Stimulated activated CD4-positive, alpha-beta T cell treated with anti-CD3 and anti-CD28 coated beads, Interleukin-4, amount 100 ng/mL, for 1 hour (primary cell): ENCODE data around the gene SLC35G3.
"Not testable (repeated sequence)": the region's sequence is repeated elsewhere in the genome, so short reads cannot be mapped to it uniquely, and the experiment has no call there.

Experiments used
- DNase-seq: peaks from one replicate; pipeline ENCODE4 v3.0.0-alpha.2; 2020

The SLC35G3 gene

GRCh38 chr17:35162755-35163154 is 31.4 kb downstream of the SLC35G3 start:
- DNase-seq = no peak

DNA sequence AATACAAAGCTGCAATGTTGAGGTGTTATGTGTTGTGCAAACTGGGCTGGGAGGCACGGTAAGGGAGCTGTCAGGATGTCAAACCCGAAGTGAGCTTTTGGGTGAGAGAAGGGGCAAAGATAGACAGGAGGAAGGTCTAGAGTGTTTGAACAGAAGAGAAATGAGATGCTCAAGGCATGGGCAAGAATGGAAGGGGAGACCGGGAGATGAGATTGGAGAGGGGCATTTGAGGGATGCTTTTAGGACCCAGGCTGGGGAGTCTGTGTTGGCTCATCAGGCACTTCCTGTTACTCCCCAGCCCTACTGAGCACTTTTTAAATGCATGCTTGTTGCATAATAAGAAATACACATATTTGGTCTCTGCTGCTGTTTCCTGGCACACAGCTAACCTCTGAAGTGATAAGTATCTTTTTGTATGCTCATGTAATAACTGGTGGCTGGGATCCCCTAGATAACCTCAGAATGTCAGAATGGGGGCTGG is 32.9 kb downstream of the SLC35G3 start:
- no peak for DNase-seq

DNA sequence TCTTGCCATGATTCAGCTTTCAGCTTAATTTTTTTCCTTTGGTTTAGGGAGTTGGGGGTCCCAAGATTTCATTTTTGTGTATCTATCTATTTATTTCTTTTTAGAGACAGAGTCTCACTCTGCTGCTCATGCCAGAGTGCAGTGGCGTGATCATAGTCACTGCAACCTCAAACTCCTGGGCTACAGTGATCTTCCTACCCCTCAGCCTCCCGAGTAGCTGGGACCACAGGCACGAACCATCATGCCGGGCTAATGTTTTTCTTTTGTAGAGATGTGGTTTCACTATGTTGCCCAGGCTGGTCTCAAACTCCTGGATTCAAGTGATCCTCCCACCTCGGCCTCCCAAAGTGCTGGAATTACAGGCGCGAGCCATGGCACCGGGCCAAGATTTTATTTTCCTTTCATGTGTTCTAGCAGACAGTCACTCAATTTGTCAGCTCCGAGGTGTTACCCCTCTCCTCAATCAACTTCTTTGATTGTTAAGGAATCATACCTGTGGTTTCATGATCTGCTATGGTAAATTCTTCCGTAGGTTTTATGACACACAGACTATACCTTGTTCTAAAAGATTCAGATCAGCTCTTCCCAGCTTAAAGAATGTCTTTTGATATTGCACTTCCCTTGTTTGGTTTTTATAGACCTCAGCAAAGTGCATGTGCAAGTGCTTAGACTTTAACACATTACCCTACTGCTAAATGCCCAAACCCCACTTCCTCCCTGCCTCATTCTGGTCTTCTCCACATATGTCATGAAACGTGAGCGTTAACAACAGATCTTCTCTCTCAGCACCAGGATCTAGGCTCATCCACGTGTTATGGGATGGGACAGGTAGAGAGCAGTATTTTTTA is 33.6 kb downstream of the SLC35G3 start:
- peak; percentile 26 for DNase-seq

DNA sequence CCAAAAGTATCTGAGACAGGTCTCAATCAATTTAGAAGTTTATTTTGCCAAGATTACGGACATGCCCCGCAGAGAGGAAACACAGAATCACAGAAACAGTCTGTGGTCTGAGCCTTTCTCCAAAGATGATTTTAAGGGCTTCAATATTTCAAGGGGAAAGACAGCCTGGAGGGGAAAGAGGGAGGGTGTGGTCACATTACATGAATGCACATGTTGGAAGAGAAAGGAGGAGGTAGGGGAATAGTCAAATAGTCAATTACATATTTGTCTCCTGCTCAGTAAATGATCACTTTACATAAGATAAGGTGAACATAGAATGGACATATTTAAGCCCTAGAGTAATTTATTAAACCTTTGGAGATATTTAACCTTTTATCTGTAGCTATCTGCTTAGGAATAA is 34.3 kb downstream of the SLC35G3 start:
- no peak for DNase-seq

- no peak for DNase-seq
Observed at GRCh38 chr17:35155246-35155645, 38.9 kb downstream of the SLC35G3 start.

DNA sequence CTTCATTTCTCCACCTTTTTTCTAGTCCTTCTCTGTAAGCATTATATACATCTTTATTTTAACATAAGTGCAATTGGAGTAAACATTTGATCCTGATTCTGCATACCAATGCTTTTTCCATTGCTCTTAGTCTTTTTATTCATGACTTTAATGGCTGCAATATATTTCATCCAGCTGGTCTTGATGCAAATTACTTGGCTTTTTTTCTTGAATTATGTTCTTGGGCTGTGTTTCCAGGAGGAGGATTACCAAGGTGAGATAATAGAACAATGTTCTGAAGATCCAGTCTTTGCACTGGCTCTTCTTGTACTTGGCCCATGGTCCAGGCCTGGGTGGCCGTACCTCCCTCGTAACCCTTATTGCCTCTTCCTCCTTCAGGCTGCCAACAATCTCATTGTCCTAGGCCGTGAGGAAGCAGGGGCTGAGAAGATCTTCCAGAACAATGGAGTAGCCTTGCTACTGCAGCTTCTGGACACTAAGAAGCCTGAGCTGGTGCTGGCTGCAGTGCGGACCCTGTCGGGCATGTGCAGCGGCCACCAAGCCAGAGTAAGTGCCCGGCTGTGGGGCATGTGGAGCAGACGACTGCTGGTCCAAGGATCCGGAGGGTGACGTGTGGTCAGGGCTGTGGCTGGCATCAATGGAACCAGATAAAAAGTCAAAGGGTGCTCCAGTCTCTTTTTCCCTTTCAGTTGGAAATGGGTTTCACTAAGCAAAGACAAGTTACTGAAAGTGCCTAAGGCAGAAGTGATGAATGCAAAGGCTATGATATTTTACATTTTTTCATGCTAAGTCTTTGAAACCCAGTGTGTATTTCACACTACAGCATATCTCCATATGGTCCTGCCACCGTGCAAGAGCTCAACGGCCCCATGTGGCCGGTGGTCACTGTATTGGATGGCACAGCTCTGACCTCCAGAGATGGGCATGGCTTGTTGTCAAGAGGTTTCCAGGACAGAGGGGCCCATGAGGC is 39.7 kb downstream of the SLC35G3 start:
- DNase-seq = no peak

DNA sequence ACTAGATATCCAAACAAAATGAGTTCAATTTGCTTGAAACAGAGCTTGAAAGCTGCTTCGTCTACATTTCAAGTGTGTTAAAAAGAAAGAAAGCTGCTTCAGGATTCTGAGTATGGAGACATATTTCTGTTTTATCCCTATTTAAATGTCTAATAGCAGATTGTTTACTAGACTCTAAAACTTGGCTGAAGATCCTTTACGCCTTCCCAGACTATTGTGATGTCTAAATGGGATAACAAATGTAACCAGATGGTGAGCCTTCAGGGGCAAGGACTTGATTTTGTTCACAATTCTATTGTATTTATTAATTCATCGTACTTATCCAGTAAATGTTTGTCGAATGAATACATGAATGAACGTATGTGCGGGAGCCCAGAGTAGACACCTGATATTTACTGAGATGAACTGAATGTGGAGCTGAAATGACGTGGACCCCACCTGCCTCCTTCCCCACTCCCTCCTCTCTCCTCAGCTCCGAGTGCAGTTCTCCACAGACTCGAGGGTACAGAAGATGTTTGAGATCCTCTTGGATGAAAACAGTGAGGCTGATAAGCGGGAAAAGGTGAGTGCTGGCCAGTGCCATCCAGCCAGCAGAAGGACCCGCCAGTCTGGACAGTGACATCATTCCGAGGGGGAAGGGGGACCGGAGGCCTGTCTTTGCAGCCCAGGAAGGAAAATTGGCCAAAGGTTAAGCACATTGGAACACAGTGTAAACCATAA is 41.6 kb downstream of the SLC35G3 start:
- no peak for DNase-seq

DNA sequence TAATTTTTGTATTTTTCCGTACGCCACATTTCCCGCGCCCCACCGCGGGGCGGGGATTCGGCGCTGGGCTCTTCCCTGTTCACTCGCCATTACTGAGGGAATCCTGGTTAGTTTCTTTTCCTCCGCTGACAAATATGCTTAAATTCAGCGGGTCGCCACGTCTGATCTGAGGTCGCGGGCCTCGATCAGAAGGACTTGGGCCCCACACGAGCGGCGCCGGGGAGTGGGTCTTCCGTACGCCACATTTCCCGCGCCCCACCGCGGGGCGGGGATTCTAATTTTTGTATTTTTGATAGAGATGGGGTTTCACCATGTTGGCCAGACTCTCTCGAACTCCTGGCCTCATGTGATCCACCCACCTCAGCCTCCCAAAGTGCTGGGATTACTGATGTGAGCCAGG is 43.1 kb downstream of the SLC35G3 start:
- not testable (repeated sequence) for DNase-seq

- DNase-seq = no peak
Observed at GRCh38 chr17:35149941-35150340, 44.3 kb downstream of the SLC35G3 start.

GRCh38 chr17:35148144-35148543 is 46.0 kb downstream of the SLC35G3 start:
- no peak for DNase-seq

- DNase-seq = no peak
Observed at GRCh38 chr17:35147375-35147905, 46.8 kb downstream of the SLC35G3 start, which contains the start of gene UNC45B. UNC45B (plus strand) TSS chr17:35147817; CDS start chr17:35148264, 447 bp downstream.

DNA sequence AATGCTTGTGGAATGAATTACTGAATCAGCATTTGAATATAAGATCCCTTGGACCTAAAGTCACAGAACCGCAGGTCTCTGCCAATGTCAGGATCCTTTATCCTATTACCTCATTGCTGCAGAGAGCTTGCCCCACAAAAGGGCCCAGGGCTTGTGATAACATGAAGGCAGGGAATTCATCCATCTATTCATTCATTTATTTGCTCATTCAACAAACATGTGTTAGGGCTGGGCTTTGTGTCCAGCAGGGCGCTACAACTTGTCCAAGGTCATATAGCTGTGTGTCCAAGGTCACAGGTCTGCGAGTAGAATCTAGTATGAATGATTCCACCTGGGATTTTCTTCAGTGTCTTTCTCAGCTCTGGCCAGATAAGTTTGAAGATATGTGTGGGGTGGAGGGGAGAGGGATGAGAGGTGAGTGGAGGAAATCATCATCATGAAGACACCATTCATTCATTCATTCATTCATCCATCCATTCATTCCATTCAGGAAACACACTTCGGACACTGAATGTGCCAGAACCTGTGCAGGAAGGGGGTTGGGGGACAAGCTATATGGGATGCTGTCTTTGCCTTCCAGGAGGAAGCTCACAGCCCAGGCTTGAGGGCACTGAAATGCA is 47.9 kb downstream of the SLC35G3 start:
- no peak for DNase-seq

- DNase-seq = no peak
Observed at GRCh38 chr17:35144840-35145239, 49.4 kb downstream of the SLC35G3 start.
